PC-9 (cell line): ENCODE data around the gene CEP290. TPM values are rescaled to one million over a fixed set of nuclear protein-coding genes. Genes with fewer than 3 reads are reported as not detected.

Source experiments
- BruUV-seq: library from RNA; stranded (reverse); fragments of 400-500 nt; replicated peaks from 2 replicates; lab custom pipeline; 2021; lab: Mats Ljungman, UMichigan
- CTCF ChIA-PET: fragments of 300-600 bp; sonication (Branson Sonifier 250); formaldehyde crosslinking; loops from one replicate; lab custom pipeline; 2022; ENCODE audit warnings: antibody characterized with exemption; lab: Charles Lee
- POLR2A ChIA-PET: fragments of 300-600 bp; sonication (Branson Sonifier 250); formaldehyde crosslinking; loops from one replicate; lab custom pipeline; 2022; ENCODE audit warnings: antibody characterized with exemption; ENCODE audit not compliant: unreplicated experiment; lab: Charles Lee
- DNase-seq, 2 experiments: peaks; one replicate each; pipeline versions ENCODE4 v3.0.0 to v3.0.0-alpha.2; 2015 to 2022; ENCODE audit warnings: mixed read lengths in 1 of 2
- H2AFZ ChIP-seq: fragments of 200-600 bp; sonication (generic); 2 replicates; pipeline ENCODE4 v1.8.1; 2017; ENCODE audit warnings: antibody characterized with exemption
- H3F3A ChIP-seq: fragments of 200-600 bp; sonication (generic); 2 replicates; pipeline ENCODE4 v1.8.1; 2017; ENCODE audit warnings: antibody characterized with exemption, mild to moderate bottlenecking, low read depth; ENCODE audit not compliant: insufficient read depth
- H3K27ac ChIP-seq: fragments of 200-600 bp; sonication (generic); 2 replicates; pipeline ENCODE4 v1.6.1; 2016; ENCODE audit warnings: mixed run types
- H3K27me3 ChIP-seq: fragments of 200-600 bp; sonication (generic); 2 replicates; pipeline ENCODE4 v1.6.1; 2016; ENCODE audit warnings: low read depth, mixed run types; ENCODE audit not compliant: insufficient read depth
- H3K36me3 ChIP-seq: fragments of 200-600 bp; sonication (generic); 2 replicates; pipeline ENCODE4 v1.6.1; 2016; ENCODE audit warnings: low read depth, mixed run types
- H3K4me1 ChIP-seq: fragments of 200-600 bp; sonication (generic); replicated peaks from 2 replicates; pipeline ENCODE4 v1.6.1; 2016; ENCODE audit warnings: mixed run types; ENCODE audit not compliant: insufficient read depth
- H3K4me2 ChIP-seq: fragments of 200-600 bp; sonication (generic); 2 replicates; pipeline ENCODE4 v1.6.1; 2017; ENCODE audit warnings: mixed run types
- H3K4me3 ChIP-seq: fragments of 200-600 bp; sonication (generic); 2 replicates; pipeline ENCODE4 v1.6.1; 2016; ENCODE audit warnings: mixed run types
- H3K79me2 ChIP-seq: fragments of 200-600 bp; sonication (generic); 2 replicates; pipeline ENCODE4 v1.6.1; 2017; ENCODE audit warnings: low read depth, mixed run types
- H3K9me2 ChIP-seq: fragments of 200-600 bp; sonication (generic); 2 replicates; pipeline ENCODE4 v1.8.1; 2017; ENCODE audit warnings: mild to moderate bottlenecking; ENCODE audit not compliant: insufficient read depth
- H3K9me3 ChIP-seq: fragments of 200-600 bp; sonication (generic); 2 replicates; pipeline ENCODE4 v1.8.1; 2016; ENCODE audit warnings: low read depth; ENCODE audit not compliant: insufficient read depth
- H4K20me1 ChIP-seq: fragments of 200-600 bp; sonication (generic); 2 replicates; pipeline ENCODE4 v1.8.1; 2017; ENCODE audit not compliant: insufficient read depth
- CTCF ChIP-seq: fragments of 200-600 bp; sonication (generic); conservative IDR thresholded peaks from 2 replicates; pipeline ENCODE4 v1.6.1; 2017; ENCODE audit warnings: mixed run types, antibody characterized with exemption, mild to moderate bottlenecking, moderate library complexity
- EZH2 ChIP-seq: fragments of 200-600 bp; sonication (generic); IDR thresholded peaks from 2 replicates; pipeline ENCODE4 v1.8.0; 2017; ENCODE audit warnings: antibody characterized with exemption, low read depth
- intact Hi-C: fragments of 100-400 bp; cut with micrococcal nuclease; formaldehyde crosslinking; loops from one replicate; pipeline ENCODE4 v1.10.0; 2022; ENCODE audit not compliant: unreplicated experiment
- total RNA-seq: library from RNA; stranded (reverse); gene quantifications from 2 replicates; pipeline ENCODE4 v1.2.3, GENCODE V29; 2021

CEP290 gene
- total RNA-seq, 1 experiment from 2014 or later, result 21.9 TPM

- ChIA-PET POLR2A (interaction anchor here (0.6 kb wide), 1 partner anchor 726 kb away, joined by 3 read pairs; no protein-coding TSS in a partner anchor), CTCF (no interaction called here)
- H3K36me3 ChIP-seq, result 0 out of 2 replicates have a peak, but pooled peaks cover 5% of the 10 kb centered on the region
- H3K27me3 ChIP-seq, result no peaks in the 10 kb centered on the region
- TF ChIP-seq CTCF (no peak), EZH2 (no peak)
- peaks cover 13% of the 10 kb centered on the region for H3K4me1 ChIP-seq
- no peaks in the 10 kb centered on the region for H3K9me2 ChIP-seq
- H3K27ac ChIP-seq, result no peak overlapping the region
- no peak overlapping the region for H3K4me2 ChIP-seq
- H4K20me1 ChIP-seq, result no peaks in the 10 kb centered on the region
- DNase-seq, result no peak
- peaks cover 26% of the 10 kb centered on the region for H3K79me2 ChIP-seq
- intact Hi-C loops, result loop anchor here (5.0 kb wide), 2 partner anchors 432 to 872 kb away; no protein-coding TSS in a partner anchor
- no TSS peak for BruUV-seq
- H3K4me3 ChIP-seq, result no peak overlapping the region
- H3K9me3 ChIP-seq, result no peaks in the 10 kb centered on the region
- H2AFZ ChIP-seq, result no peak overlapping the region
- peaks cover 8% of the 10 kb centered on the region; the same call in 1 of the 2 replicates for H3F3A ChIP-seq
Measured at GRCh38 chr12:88144546-88145468, 2.9 kb upstream of the CEP290 start.

- H3F3A ChIP-seq, result peaks cover 8% of the 10 kb centered on the region; the same call in 1 of the 2 replicates
- no peak overlapping the region for H3K27ac ChIP-seq
- peaks cover 13% of the 10 kb centered on the region for H3K4me1 ChIP-seq
- H3K4me2 ChIP-seq, result peak overlapping the region; percentile 85
- no TSS peak for BruUV-seq
- H3K4me3 ChIP-seq, result no peak overlapping the region
- no peaks in the 10 kb centered on the region for H3K27me3 ChIP-seq
- no peaks in the 10 kb centered on the region for H3K9me3 ChIP-seq
- intact Hi-C loops, result loop anchor here (5.0 kb wide), 2 partner anchors 433 to 873 kb away; no protein-coding TSS in a partner anchor
- H2AFZ ChIP-seq, result no peak overlapping the region
- H3K79me2 ChIP-seq, result peaks cover 26% of the 10 kb centered on the region
- no peaks in the 10 kb centered on the region for H4K20me1 ChIP-seq
- POLR2A ChIA-PET, result no interaction called here
- no peaks in the 10 kb centered on the region for H3K9me2 ChIP-seq
- TF ChIP-seq EZH2 (no peak), CTCF (no peak)
- no peak for DNase-seq
- CTCF ChIA-PET, result no interaction called here
- H3K36me3 ChIP-seq, result 0 out of 2 replicates have a peak, but pooled peaks cover 9% of the 10 kb centered on the region
Measured at GRCh38 chr12:88144037-88144436, 2.1 kb upstream of the CEP290 start.

- TSS peak; percentile 66 for BruUV-seq
Measured at GRCh38 chr12:88142610-88142991, 713 bp upstream of the CEP290 start.

More at GRCh38 chr12:88142610-88142991, 713 bp upstream of the CEP290 start:
- peaks cover 26% of the 10 kb centered on the region for H3K79me2 ChIP-seq
- no peaks in the 10 kb centered on the region for H4K20me1 ChIP-seq
- ChIA-PET POLR2A (interaction anchor here (0.6 to 0.7 kb wide), 3 partner anchors 147 to 702 kb away, joined by 3 read pairs; no protein-coding TSS in a partner anchor), CTCF (no interaction called here)
- no peaks in the 10 kb centered on the region for H3K27me3 ChIP-seq
- no peaks in the 10 kb centered on the region for H3K9me3 ChIP-seq
- peaks cover 8% of the 10 kb centered on the region; the same call in 1 of the 2 replicates for H3F3A ChIP-seq
- H3K27ac ChIP-seq, result peak overlapping the region; percentile 59
- peak in 1 of 2 experiments; percentile 27 for DNase-seq
- no peak for TF ChIP-seq EZH2
- no peak for TF ChIP-seq CTCF
- H3K9me2 ChIP-seq, result no peaks in the 10 kb centered on the region
- peak overlapping the region; percentile 93 for H3K4me3 ChIP-seq
- 0 out of 2 replicates have a peak, but pooled peaks cover 7% of the 10 kb centered on the region for H3K36me3 ChIP-seq
- intact Hi-C loops, result loop anchor here (5.0 kb wide), 2 partner anchors 435 to 875 kb away; no protein-coding TSS in a partner anchor
- peak overlapping the region; percentile 85 for H3K4me2 ChIP-seq
- peak overlapping the region; percentile 98 for H2AFZ ChIP-seq
- peaks cover 13% of the 10 kb centered on the region for H3K4me1 ChIP-seq
